HUDEP-2 (cell line): Measurements from ENCODE around the gene SDK1.

ENCODE experiments used
- DNase-seq, 76 experiments: peaks; one replicate each; lab custom pipeline; 2025; ENCODE audit not compliant: unreplicated experiment in 76 of 76; lab: John Stamatoyannopoulos, UW

SDK1 gene

GRCh38 chr7:3636131-3636860, 335.2 kb downstream of the SDK1 start:
- no peak for DNase-seq

- DNase-seq = no peak
These were observed 338.2 kb downstream of the SDK1 start for GRCh38 chr7:3639253-3639652.

- no peak for DNase-seq
These were observed 340.5 kb downstream of the SDK1 start for GRCh38 chr7:3641582-3641981.

GRCh38 chr7:3643091-3643490, 342.0 kb downstream of the SDK1 start:
- no peak for DNase-seq

GRCh38 chr7:3648276-3648675, 347.2 kb downstream of the SDK1 start:
- DNase-seq = no peak

GRCh38 chr7:3649250-3649649, 348.2 kb downstream of the SDK1 start:
- no peak for DNase-seq

GRCh38 chr7:3649678-3650440, 348.8 kb downstream of the SDK1 start:
- no peak for DNase-seq

GRCh38 chr7:3650844-3651243, 349.8 kb downstream of the SDK1 start:
- no peak for DNase-seq

- no peak for DNase-seq
These were observed 354.6 kb downstream of the SDK1 start for GRCh38 chr7:3655635-3656034.

GRCh38 chr7:3657206-3657605, 356.2 kb downstream of the SDK1 start:
- DNase-seq = no peak

- DNase-seq = no peak
These were observed 367.7 kb downstream of the SDK1 start for GRCh38 chr7:3668743-3669142.

- DNase-seq = no peak
These were observed 369.8 kb downstream of the SDK1 start for GRCh38 chr7:3670898-3671297.

- peak in 21 of 76 experiments; percentile 0 to 41 (median 8) for DNase-seq
These were observed 372.5 kb downstream of the SDK1 start for GRCh38 chr7:3673524-3673923.

GRCh38 chr7:3678314-3678810, 377.3 kb downstream of the SDK1 start:
- no peak for DNase-seq

- DNase-seq = no peak
These were observed 381.1 kb downstream of the SDK1 start for GRCh38 chr7:3682028-3682710.

GRCh38 chr7:3683546-3684539, 382.8 kb downstream of the SDK1 start:
- no peak for DNase-seq

GRCh38 chr7:3688071-3688470, 387.0 kb downstream of the SDK1 start:
- no peak for DNase-seq

GRCh38 chr7:3688842-3689241, 387.8 kb downstream of the SDK1 start:
- DNase-seq = no peak

GRCh38 chr7:3691478-3692158, 390.6 kb downstream of the SDK1 start:
- DNase-seq = no peak

GRCh38 chr7:3695602-3696001, 394.6 kb downstream of the SDK1 start:
- no peak for DNase-seq
